ENCODE data around the gene PPM1L.

The PPM1L gene

GRCh38 chr3:160829486-160830009, 73.5 kb downstream of the PPM1L start:
- H3K4me1 ChIP-seq (ENCODE audit: insufficient read depth, low read length): no peaks in the 10 kb centered on the region
- no peak overlapping the region for H3K27ac ChIP-seq (ENCODE audit: low read depth, low read length)
- no peaks in the 10 kb centered on the region for H3K9me3 ChIP-seq (ENCODE audit: low read length)
- H3K27me3 ChIP-seq (ENCODE audit: control insufficient read depth in 1 of 2, insufficient read depth in 2 of 2, low read length in 2 of 2): no peaks in the 10 kb centered on the region
- H3K4me3 ChIP-seq (ENCODE audit: low read depth in 1 of 2, low read length in 2 of 2): no peak overlapping the region
- H3K9ac ChIP-seq (ENCODE audit: low read length): no peak overlapping the region
- H3K36me3 ChIP-seq (ENCODE audit: insufficient read depth, low read length): no peaks in the 10 kb centered on the region

- Histone ChIP-seq H3K4me3 (ENCODE audit: low read depth in 1 of 2, low read length in 2 of 2) (no peak overlapping the region), H3K9me3 (ENCODE audit: low read length) (no peaks in the 10 kb centered on the region), H3K36me3 (ENCODE audit: insufficient read depth, low read length) (no peaks in the 10 kb centered on the region), H3K4me1 (ENCODE audit: insufficient read depth, low read length) (no peaks in the 10 kb centered on the region), H3K27ac (ENCODE audit: low read depth, low read length) (no peak overlapping the region), H3K9ac (ENCODE audit: low read length) (no peak overlapping the region), H3K27me3 (ENCODE audit: control insufficient read depth in 1 of 2, insufficient read depth in 2 of 2, low read length in 2 of 2) (no peaks in the 10 kb centered on the region)
Measured at GRCh38 chr3:160830796-160831195, 74.8 kb downstream of the PPM1L start.

- no peak overlapping the region for H3K27ac ChIP-seq (ENCODE audit: low read depth, low read length)
- no peaks in the 10 kb centered on the region for H3K9me3 ChIP-seq (ENCODE audit: low read length)
- H3K4me1 ChIP-seq (ENCODE audit: insufficient read depth, low read length): no peaks in the 10 kb centered on the region
- no peak overlapping the region for H3K9ac ChIP-seq (ENCODE audit: low read length)
- no peak overlapping the region for H3K4me3 ChIP-seq (ENCODE audit: low read depth in 1 of 2, low read length in 2 of 2)
- no peaks in the 10 kb centered on the region for H3K36me3 ChIP-seq (ENCODE audit: insufficient read depth, low read length)
- no peaks in the 10 kb centered on the region for H3K27me3 ChIP-seq (ENCODE audit: control insufficient read depth in 1 of 2, insufficient read depth in 2 of 2, low read length in 2 of 2)
Measured at GRCh38 chr3:160831401-160831800, 75.4 kb downstream of the PPM1L start.

GRCh38 chr3:160837394-160837980, 81.5 kb downstream of the PPM1L start:
- H3K4me1 ChIP-seq (ENCODE audit: insufficient read depth, low read length): peaks cover 5% of the 10 kb centered on the region
- H3K4me3 ChIP-seq (ENCODE audit: low read depth in 1 of 2, low read length in 2 of 2): no peak overlapping the region
- H3K9me3 ChIP-seq (ENCODE audit: low read length): no peaks in the 10 kb centered on the region
- H3K27ac ChIP-seq (ENCODE audit: low read depth, low read length): no peak overlapping the region
- H3K9ac ChIP-seq (ENCODE audit: low read length): no peak overlapping the region
- H3K27me3 ChIP-seq (ENCODE audit: control insufficient read depth in 1 of 2, insufficient read depth in 2 of 2, low read length in 2 of 2): no peaks in the 10 kb centered on the region
- H3K36me3 ChIP-seq (ENCODE audit: insufficient read depth, low read length): no peaks in the 10 kb centered on the region

GRCh38 chr3:160840590-160840989, 84.6 kb downstream of the PPM1L start:
- Histone ChIP-seq H3K4me3 (ENCODE audit: low read depth in 1 of 2, low read length in 2 of 2) (no peak overlapping the region), H3K9me3 (ENCODE audit: low read length) (no peaks in the 10 kb centered on the region), H3K27ac (ENCODE audit: low read depth, low read length) (no peak overlapping the region), H3K4me1 (ENCODE audit: insufficient read depth, low read length) (peaks cover 10% of the 10 kb centered on the region), H3K36me3 (ENCODE audit: insufficient read depth, low read length) (no peaks in the 10 kb centered on the region), H3K9ac (ENCODE audit: low read length) (no peak overlapping the region), H3K27me3 (ENCODE audit: control insufficient read depth in 1 of 2, insufficient read depth in 2 of 2, low read length in 2 of 2) (no peaks in the 10 kb centered on the region)

- no peaks in the 10 kb centered on the region for H3K27me3 ChIP-seq (ENCODE audit: control insufficient read depth in 1 of 2, insufficient read depth in 2 of 2, low read length in 2 of 2)
Measured at GRCh38 chr3:160841455-160841854, 85.4 kb downstream of the PPM1L start.

GRCh38 chr3:160842021-160843005, 86.3 kb downstream of the PPM1L start:
- no peaks in the 10 kb centered on the region for H3K27me3 ChIP-seq (ENCODE audit: control insufficient read depth in 1 of 2, insufficient read depth in 2 of 2, low read length in 2 of 2)
- peaks cover 10% of the 10 kb centered on the region for H3K4me1 ChIP-seq (ENCODE audit: insufficient read depth, low read length)
- H3K9ac ChIP-seq (ENCODE audit: low read length): no peak overlapping the region
- no peaks in the 10 kb centered on the region for H3K36me3 ChIP-seq (ENCODE audit: insufficient read depth, low read length)
- H3K4me3 ChIP-seq (ENCODE audit: low read depth in 1 of 2, low read length in 2 of 2): no peak overlapping the region
- H3K9me3 ChIP-seq (ENCODE audit: low read length): no peaks in the 10 kb centered on the region
- no peak overlapping the region for H3K27ac ChIP-seq (ENCODE audit: low read depth, low read length)

More at GRCh38 chr3:160841455-160841854, 85.4 kb downstream of the PPM1L start:
- no peak overlapping the region for H3K9ac ChIP-seq (ENCODE audit: low read length)
- peaks cover 10% of the 10 kb centered on the region for H3K4me1 ChIP-seq (ENCODE audit: insufficient read depth, low read length)
- H3K4me3 ChIP-seq (ENCODE audit: low read depth in 1 of 2, low read length in 2 of 2): no peak overlapping the region
- H3K9me3 ChIP-seq (ENCODE audit: low read length): no peaks in the 10 kb centered on the region
- no peak overlapping the region for H3K27ac ChIP-seq (ENCODE audit: low read depth, low read length)
- H3K36me3 ChIP-seq (ENCODE audit: insufficient read depth, low read length): no peaks in the 10 kb centered on the region

GRCh38 chr3:160851629-160852210, 95.7 kb downstream of the PPM1L start:
- peaks cover 3% of the 10 kb centered on the region for H3K4me1 ChIP-seq (ENCODE audit: insufficient read depth, low read length)
- H3K4me3 ChIP-seq (ENCODE audit: low read depth in 1 of 2, low read length in 2 of 2): no peak overlapping the region
- H3K27me3 ChIP-seq (ENCODE audit: control insufficient read depth in 1 of 2, insufficient read depth in 2 of 2, low read length in 2 of 2): no peaks in the 10 kb centered on the region
- H3K27ac ChIP-seq (ENCODE audit: low read depth, low read length): no peak overlapping the region
- no peaks in the 10 kb centered on the region for H3K36me3 ChIP-seq (ENCODE audit: insufficient read depth, low read length)
- H3K9ac ChIP-seq (ENCODE audit: low read length): no peak overlapping the region
- no peaks in the 10 kb centered on the region for H3K9me3 ChIP-seq (ENCODE audit: low read length)

- Histone ChIP-seq H3K4me1 (ENCODE audit: insufficient read depth, low read length) (peaks cover 3% of the 10 kb centered on the region), H3K27ac (ENCODE audit: low read depth, low read length) (no peak overlapping the region)
Measured at GRCh38 chr3:160852856-160853255, 96.8 kb downstream of the PPM1L start.

GRCh38 chr3:160856450-160856849, 100.4 kb downstream of the PPM1L start:
- H3K27ac ChIP-seq (ENCODE audit: low read depth, low read length): no peak overlapping the region
- H3K27me3 ChIP-seq (ENCODE audit: control insufficient read depth in 1 of 2, insufficient read depth in 2 of 2, low read length in 2 of 2): no peaks in the 10 kb centered on the region
- H3K4me1 ChIP-seq (ENCODE audit: insufficient read depth, low read length): no peaks in the 10 kb centered on the region
- H3K9ac ChIP-seq (ENCODE audit: low read length): no peak overlapping the region
- no peaks in the 10 kb centered on the region for H3K9me3 ChIP-seq (ENCODE audit: low read length)
- H3K4me3 ChIP-seq (ENCODE audit: low read depth in 1 of 2, low read length in 2 of 2): no peak overlapping the region
- no peaks in the 10 kb centered on the region for H3K36me3 ChIP-seq (ENCODE audit: insufficient read depth, low read length)

More at GRCh38 chr3:160852856-160853255, 96.8 kb downstream of the PPM1L start:
- no peaks in the 10 kb centered on the region for H3K27me3 ChIP-seq (ENCODE audit: control insufficient read depth in 1 of 2, insufficient read depth in 2 of 2, low read length in 2 of 2)
- no peaks in the 10 kb centered on the region for H3K36me3 ChIP-seq (ENCODE audit: insufficient read depth, low read length)
- H3K4me3 ChIP-seq (ENCODE audit: low read depth in 1 of 2, low read length in 2 of 2): no peak overlapping the region
- H3K9ac ChIP-seq (ENCODE audit: low read length): no peak overlapping the region
- H3K9me3 ChIP-seq (ENCODE audit: low read length): no peaks in the 10 kb centered on the region

GRCh38 chr3:160857476-160858119, 101.6 kb downstream of the PPM1L start:
- Histone ChIP-seq H3K27me3 (ENCODE audit: control insufficient read depth in 1 of 2, insufficient read depth in 2 of 2, low read length in 2 of 2) (no peaks in the 10 kb centered on the region), H3K9ac (ENCODE audit: low read length) (no peak overlapping the region), H3K4me1 (ENCODE audit: insufficient read depth, low read length) (no peaks in the 10 kb centered on the region), H3K9me3 (ENCODE audit: low read length) (no peaks in the 10 kb centered on the region), H3K27ac (ENCODE audit: low read depth, low read length) (no peak overlapping the region), H3K4me3 (ENCODE audit: low read depth in 1 of 2, low read length in 2 of 2) (no peak overlapping the region), H3K36me3 (ENCODE audit: insufficient read depth, low read length) (no peaks in the 10 kb centered on the region)
